ENCODE measurements around the gene BSG. TPM values are rescaled to one million over a fixed set of nuclear protein-coding genes. Genes with fewer than 3 reads are reported as not detected.

Gene BSG
- total RNA-seq, 1 donor from 2014 or later: 291 TPM

GRCh38 chr19:535017-535835, 37.2 kb upstream of the BSG start:
- DNase-seq: no peak
- H3K4me3 Mint-ChIP-seq: peak overlapping the region; percentile 60
- H3K27ac Mint-ChIP-seq: peak overlapping the region; percentile 56
- intact Hi-C loops (cut with micrococcal nuclease): no loop called here
- H3K9me3 Mint-ChIP-seq: no peaks in the 10 kb centered on the region
- peaks cover 13% of the 10 kb centered on the region for H3K36me3 Mint-ChIP-seq (ENCODE audit: low read depth)
- peaks cover 14% of the 10 kb centered on the region for H3K4me1 Mint-ChIP-seq
- no peaks in the 10 kb centered on the region for H3K27me3 Mint-ChIP-seq

GRCh38 chr19:536031-536880, 36.1 kb upstream of the BSG start:
- H3K27me3 Mint-ChIP-seq: no peaks in the 10 kb centered on the region
- H3K36me3 Mint-ChIP-seq (ENCODE audit: low read depth): peaks cover 13% of the 10 kb centered on the region
- peaks cover 11% of the 10 kb centered on the region for H3K4me1 Mint-ChIP-seq
- intact Hi-C loops (cut with micrococcal nuclease): no loop called here
- DNase-seq: no peak
- no peak overlapping the region for H3K4me3 Mint-ChIP-seq
- H3K9me3 Mint-ChIP-seq: no peaks in the 10 kb centered on the region
- H3K27ac Mint-ChIP-seq: no peak overlapping the region

GRCh38 chr19:536881-537404, 35.5 kb upstream of the BSG start:
- intact Hi-C loops (cut with micrococcal nuclease): no loop called here
- peaks cover 11% of the 10 kb centered on the region for H3K4me1 Mint-ChIP-seq
- no peak overlapping the region for H3K4me3 Mint-ChIP-seq
- no peaks in the 10 kb centered on the region for H3K9me3 Mint-ChIP-seq
- no peak for DNase-seq
- H3K36me3 Mint-ChIP-seq (ENCODE audit: low read depth): peaks cover 13% of the 10 kb centered on the region
- H3K27me3 Mint-ChIP-seq: no peaks in the 10 kb centered on the region
- H3K27ac Mint-ChIP-seq: no peak overlapping the region

GRCh38 chr19:538641-539428, 33.6 kb upstream of the BSG start:
- H3K27ac Mint-ChIP-seq: no peak overlapping the region
- no peak overlapping the region for H3K4me3 Mint-ChIP-seq
- H3K36me3 Mint-ChIP-seq (ENCODE audit: low read depth): peaks cover 15% of the 10 kb centered on the region
- H3K9me3 Mint-ChIP-seq: no peaks in the 10 kb centered on the region
- no peak for DNase-seq
- H3K4me1 Mint-ChIP-seq: peaks cover 8% of the 10 kb centered on the region
- intact Hi-C loops (cut with micrococcal nuclease): no loop called here
- H3K27me3 Mint-ChIP-seq: no peaks in the 10 kb centered on the region

DNA sequence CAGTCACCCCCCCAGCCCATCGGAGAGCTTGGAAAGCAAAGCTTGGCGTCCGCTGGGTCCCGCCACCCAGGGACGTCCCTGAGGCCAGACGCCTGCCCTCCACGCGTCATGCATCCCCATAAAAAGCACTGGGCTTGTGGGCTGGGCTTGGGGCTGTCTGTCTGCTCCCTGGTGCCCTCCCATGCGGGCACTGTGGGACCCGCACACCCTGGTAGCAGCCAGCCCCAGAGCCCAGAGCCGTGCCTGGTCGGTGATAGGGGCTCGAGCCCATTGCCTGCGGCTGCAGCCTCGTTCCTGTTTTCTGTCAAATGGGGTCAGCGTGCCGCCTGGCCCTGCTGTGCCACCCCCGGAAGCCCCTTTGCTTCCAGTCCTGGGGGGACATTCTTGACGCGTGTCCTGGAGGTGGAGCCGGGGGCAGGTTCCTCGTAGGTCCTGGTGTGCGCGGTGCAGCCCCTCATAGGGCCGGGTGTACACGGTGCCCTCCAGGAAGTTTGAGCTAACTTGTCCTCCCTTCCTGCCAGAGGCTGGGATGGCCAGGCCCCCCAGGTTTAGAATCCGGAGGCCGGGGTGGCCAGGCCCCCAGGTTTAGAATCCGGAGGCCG, 32.9 kb upstream of the BSG start:
- no peak overlapping the region for H3K27ac Mint-ChIP-seq
- no peaks in the 10 kb centered on the region for H3K27me3 Mint-ChIP-seq
- peaks cover 12% of the 10 kb centered on the region for H3K4me1 Mint-ChIP-seq
- DNase-seq: no peak
- peaks cover 16% of the 10 kb centered on the region for H3K36me3 Mint-ChIP-seq (ENCODE audit: low read depth)
- intact Hi-C loops (cut with micrococcal nuclease): no loop called here
- H3K4me3 Mint-ChIP-seq: no peak overlapping the region
- H3K9me3 Mint-ChIP-seq: no peaks in the 10 kb centered on the region

DNA sequence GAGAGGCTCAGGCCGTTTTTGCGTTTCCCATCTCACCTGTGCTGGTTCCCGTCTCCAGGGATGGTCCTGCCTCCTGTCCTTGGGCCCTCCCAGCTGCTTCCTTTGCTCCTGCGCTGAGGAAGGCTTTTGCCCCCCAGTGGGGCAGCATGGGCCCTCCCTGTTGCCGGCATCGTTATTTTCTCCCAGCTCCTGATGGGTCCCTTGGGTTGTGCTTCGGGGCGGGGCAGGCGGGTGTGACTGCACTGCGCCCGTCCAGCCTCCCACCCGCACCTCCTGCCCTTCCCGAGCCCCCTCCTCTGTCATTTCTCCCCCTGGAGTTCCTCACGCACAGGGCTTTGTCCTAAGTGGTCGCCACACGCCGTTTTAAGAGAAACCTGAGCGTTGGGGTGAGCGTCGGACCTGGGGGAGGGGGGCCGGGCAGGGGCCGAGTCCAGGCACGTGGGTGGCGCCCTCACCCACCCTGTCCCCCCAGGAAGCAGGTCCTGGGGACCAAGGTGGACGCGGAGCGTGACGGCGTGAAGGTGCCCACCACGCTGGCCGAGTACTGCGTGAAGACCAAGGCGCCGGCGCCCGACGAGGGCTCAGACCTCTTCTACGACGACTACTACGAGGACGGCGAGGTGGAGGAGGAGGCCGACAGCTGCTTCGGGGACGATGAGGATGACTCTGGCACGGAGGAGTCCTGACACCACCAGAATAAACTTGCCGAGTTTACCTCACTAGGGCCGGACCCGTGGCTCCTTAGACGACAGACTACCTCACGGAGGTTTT, 31.3 kb upstream of the BSG start:
- H3K27ac Mint-ChIP-seq: no peak overlapping the region
- H3K27me3 Mint-ChIP-seq: no peaks in the 10 kb centered on the region
- peaks cover 18% of the 10 kb centered on the region for H3K4me1 Mint-ChIP-seq
- intact Hi-C loops (cut with micrococcal nuclease): no loop called here
- no peak overlapping the region for H3K4me3 Mint-ChIP-seq
- H3K36me3 Mint-ChIP-seq (ENCODE audit: low read depth): peaks cover 16% of the 10 kb centered on the region
- H3K9me3 Mint-ChIP-seq: no peaks in the 10 kb centered on the region
- no peak for DNase-seq

GRCh38 chr19:541699-542098, 30.7 kb upstream of the BSG start:
- DNase-seq: no peak
- Mint-ChIP-seq H3K27me3 (no peaks in the 10 kb centered on the region), H3K9me3 (no peaks in the 10 kb centered on the region), H3K4me3 (no peak overlapping the region), H3K36me3 (ENCODE audit: low read depth) (peaks cover 16% of the 10 kb centered on the region), H3K27ac (no peak overlapping the region), H3K4me1 (peaks cover 18% of the 10 kb centered on the region)
- intact Hi-C loops (cut with micrococcal nuclease): no loop called here

GRCh38 chr19:542173-542866, 30.1 kb upstream of the BSG start:
- intact Hi-C loops (cut with micrococcal nuclease): no loop called here
- no peaks in the 10 kb centered on the region for H3K27me3 Mint-ChIP-seq
- no peak overlapping the region for H3K27ac Mint-ChIP-seq
- no peaks in the 10 kb centered on the region for H3K9me3 Mint-ChIP-seq
- peaks cover 18% of the 10 kb centered on the region for H3K4me1 Mint-ChIP-seq
- no peak overlapping the region for H3K4me3 Mint-ChIP-seq
- H3K36me3 Mint-ChIP-seq (ENCODE audit: low read depth): peaks cover 14% of the 10 kb centered on the region
- no peak for DNase-seq

GRCh38 chr19:543910-544608, 28.3 kb upstream of the BSG start, which contains the start of gene GZMM:
Gene GZMM, plus strand, starts transcription at chr19:544053. Its CDS starts 19 bp downstream, at chr19:544072.
- intact Hi-C loops (cut with micrococcal nuclease): no loop called here
- Mint-ChIP-seq H3K9me3 (no peaks in the 10 kb centered on the region), H3K36me3 (ENCODE audit: low read depth) (peaks cover 12% of the 10 kb centered on the region)

DNA sequence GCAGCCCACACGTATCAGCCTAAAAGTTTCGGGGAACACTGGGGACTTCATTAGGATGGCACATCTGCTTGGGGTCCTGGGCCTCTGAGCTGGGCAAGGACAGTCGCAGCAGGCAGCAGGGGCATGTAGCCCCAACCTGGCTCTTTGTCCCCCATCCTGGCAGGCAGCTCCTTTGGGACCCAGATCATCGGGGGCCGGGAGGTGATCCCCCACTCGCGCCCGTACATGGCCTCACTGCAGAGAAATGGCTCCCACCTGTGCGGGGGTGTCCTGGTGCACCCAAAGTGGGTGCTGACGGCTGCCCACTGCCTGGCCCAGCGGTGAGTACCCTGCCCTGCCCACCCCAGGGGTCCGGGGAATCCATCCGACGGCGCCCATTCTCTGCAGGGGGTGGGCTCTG, 25.3 kb upstream of the BSG start:
- Mint-ChIP-seq H3K27ac (no peak overlapping the region), H3K4me3 (no peak overlapping the region), H3K27me3 (no peaks in the 10 kb centered on the region), H3K4me1 (peaks cover 18% of the 10 kb centered on the region), H3K9me3 (no peaks in the 10 kb centered on the region), H3K36me3 (ENCODE audit: low read depth) (peaks cover 11% of the 10 kb centered on the region)
- DNase-seq: no peak
- intact Hi-C loops (cut with micrococcal nuclease): no loop called here

More at GRCh38 chr19:543910-544608, 28.3 kb upstream of the BSG start, which contains the start of gene GZMM:
- H3K4me1 Mint-ChIP-seq: peaks cover 18% of the 10 kb centered on the region
- peak within 1 kb of the TSS; percentile 87 for H3K4me3 Mint-ChIP-seq
- peak within 1 kb of the TSS; percentile 88 for H3K27ac Mint-ChIP-seq
- DNase-seq: peak; percentile 94
- H3K27me3 Mint-ChIP-seq: no peaks in the 10 kb centered on the region

GRCh38 chr19:547836-548720, 24.3 kb upstream of the BSG start:
- intact Hi-C loops (cut with micrococcal nuclease): no loop called here
- DNase-seq: no peak
- Mint-ChIP-seq H3K27me3 (no peaks in the 10 kb centered on the region), H3K9me3 (no peaks in the 10 kb centered on the region), H3K4me3 (no peak overlapping the region), H3K36me3 (ENCODE audit: low read depth) (peaks cover 11% of the 10 kb centered on the region), H3K4me1 (peaks cover 18% of the 10 kb centered on the region), H3K27ac (no peak overlapping the region)

All from activated CD4-positive, alpha-beta T cell treated with anti-CD3 and anti-CD28 coated beads, Interleukin-2, amount 10 ng/mL, durations not matched to agents 24 days and 14 days (primary cell).